Skin of body (tissue), 2 donors: Measurements from ENCODE around the gene BCL7A. TPM values are rescaled to one million over a fixed set of nuclear protein-coding genes. Genes with fewer than 3 reads are reported as not detected.
"Not testable (repeated sequence)": the region's sequence is repeated elsewhere in the genome, so short reads cannot be mapped to it uniquely, and the experiment has no call there.

Experiments used
- DNase-seq: peaks from one replicate; lab custom pipeline; 2025; lab: John Stamatoyannopoulos, UW
- total RNA-seq: library from RNA; depleted of rRNA; stranded (reverse); fragments of >200 nt; gene quantifications from one replicate; pipeline ENCODE4 v1.2.3, GENCODE V29; 2014

Gene BCL7A
- total RNA-seq, 1 donor from 2014 or later, result 12.9 TPM

DNA sequence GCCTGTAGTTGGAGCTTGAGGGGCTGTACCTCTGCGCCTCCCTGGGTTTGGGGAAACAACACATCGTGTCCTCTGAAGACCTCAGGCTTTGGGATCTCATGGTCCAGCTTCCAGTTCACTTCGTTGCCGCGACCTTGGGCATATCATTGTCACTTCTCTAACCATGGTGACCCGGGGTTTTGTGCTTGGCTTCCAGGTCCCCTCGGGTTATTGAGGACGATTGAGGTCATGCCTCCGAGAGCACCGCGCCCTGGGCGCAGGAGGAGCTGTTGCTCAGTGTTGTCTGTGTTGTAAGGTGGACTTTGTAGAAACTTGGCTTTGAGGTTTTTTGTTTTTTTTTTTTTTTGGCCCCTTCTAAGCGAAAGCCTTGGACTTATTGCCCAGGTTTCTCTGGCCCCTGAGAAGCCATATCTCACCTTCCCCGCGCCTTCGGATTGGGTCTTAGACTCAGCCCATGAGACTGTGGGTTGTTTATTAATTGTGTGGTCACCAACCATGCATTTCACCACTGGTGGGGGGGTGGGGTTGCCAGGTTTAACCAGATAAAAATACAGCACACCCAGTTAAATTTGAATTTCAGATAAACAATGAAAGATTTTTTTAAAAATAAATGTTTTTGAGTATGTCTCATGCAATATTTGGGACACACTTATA lies 2.6 kb downstream of the BCL7A start:
- DNase-seq, result no peak

DNA sequence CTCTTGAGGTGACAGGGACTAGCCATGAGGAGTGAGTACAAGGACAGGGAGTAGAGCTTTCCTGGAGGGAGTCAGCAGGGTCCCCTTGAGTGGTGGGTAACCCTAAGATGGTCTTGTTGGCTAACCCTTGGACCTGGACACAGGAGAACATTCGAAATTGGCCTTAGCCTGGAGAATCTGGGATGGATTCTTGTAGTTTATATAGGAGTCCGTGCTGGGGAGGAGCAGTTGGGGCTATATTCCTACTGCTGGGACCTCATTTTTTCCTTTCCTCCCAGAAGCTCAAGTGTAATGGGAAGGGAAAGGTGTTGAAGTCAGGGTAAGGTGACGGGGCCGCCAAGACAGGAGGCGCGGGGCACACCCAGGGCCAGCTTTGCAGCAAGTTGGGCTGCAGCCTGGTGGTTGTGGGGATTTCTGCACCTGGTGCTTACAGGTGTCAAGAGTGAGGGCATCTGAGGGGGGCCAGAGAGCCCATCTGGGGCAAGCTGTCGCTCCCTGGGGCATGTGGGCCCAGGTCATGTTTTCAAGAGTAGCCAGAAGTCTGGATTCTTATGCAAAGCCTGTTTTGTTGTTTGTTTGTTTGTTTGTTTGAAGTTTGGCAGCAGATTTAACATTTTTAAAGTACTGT lies 5.1 kb downstream of the BCL7A start:
- DNase-seq, result no peak

DNA sequence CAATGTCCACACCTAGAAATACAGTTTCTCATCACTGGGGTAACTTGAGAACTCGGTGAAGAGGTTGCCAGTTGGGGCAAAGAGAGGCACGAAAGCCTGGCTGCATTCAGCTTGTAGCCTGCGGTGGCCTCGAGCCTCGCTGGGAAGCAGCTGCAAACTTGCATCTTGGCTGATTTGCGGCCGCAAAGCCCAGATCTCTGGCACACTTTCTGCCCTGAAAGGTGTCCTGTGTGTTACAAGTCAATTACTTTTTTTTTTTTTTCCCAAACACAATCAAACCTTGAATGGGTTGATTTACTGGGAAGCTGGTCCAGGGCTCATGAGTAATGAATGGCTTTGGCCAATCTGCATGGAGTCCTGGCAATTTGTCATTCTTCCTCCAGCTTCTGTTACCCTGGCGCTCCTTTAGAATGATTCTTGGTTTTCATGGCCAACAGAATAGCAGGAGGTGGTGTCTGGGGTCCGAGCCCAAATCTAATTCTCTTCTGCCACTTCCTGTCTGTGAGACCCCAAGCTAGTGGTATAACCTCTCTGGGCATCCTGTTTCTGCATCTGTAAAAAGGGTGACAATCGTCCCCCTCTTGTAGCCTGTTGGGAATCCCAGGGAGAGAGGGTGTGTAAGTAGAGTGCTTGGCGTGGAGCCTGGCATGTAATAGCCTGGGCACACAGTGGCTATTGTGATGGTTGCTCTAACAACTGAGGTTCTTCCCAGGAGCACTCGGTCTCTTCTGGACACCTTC lies 6.7 kb downstream of the BCL7A start:
- DNase-seq, result no peak

- no peak for DNase-seq
These were observed 7.3 kb downstream of the BCL7A start for GRCh38 chr12:122028905-122029560.

GRCh38 chr12:122029620-122030423 lies 8.1 kb downstream of the BCL7A start:
- no peak for DNase-seq

DNA sequence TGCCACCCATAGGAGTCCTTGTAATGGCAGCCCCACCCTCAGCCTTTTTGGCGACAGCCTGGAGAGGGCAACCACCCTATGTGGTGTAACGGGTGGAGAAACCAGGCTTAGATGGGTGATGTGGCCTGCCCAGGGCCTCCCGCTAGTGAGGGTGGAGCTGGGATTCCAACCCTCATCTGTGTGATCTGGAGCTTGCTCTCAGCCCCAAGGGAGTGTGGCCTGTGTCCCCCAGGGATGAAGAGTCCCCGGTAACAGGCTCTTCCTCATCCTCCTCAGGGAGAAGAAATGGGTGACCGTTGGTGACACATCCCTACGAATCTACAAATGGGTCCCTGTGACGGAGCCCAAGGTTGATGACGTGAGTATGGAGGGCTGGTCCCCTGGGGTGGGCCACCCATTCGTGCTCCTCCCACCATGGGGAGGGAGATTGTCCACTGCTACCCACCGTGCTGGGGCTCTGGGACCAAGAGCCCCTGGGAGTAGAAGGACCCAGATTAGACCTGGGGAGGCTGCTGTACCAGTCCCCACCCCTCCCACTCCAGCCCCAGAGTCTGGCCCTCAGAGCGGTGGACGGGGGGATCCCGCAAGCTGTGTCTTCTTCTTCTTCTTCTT lies 8.8 kb downstream of the BCL7A start:
- DNase-seq, result no peak

DNA sequence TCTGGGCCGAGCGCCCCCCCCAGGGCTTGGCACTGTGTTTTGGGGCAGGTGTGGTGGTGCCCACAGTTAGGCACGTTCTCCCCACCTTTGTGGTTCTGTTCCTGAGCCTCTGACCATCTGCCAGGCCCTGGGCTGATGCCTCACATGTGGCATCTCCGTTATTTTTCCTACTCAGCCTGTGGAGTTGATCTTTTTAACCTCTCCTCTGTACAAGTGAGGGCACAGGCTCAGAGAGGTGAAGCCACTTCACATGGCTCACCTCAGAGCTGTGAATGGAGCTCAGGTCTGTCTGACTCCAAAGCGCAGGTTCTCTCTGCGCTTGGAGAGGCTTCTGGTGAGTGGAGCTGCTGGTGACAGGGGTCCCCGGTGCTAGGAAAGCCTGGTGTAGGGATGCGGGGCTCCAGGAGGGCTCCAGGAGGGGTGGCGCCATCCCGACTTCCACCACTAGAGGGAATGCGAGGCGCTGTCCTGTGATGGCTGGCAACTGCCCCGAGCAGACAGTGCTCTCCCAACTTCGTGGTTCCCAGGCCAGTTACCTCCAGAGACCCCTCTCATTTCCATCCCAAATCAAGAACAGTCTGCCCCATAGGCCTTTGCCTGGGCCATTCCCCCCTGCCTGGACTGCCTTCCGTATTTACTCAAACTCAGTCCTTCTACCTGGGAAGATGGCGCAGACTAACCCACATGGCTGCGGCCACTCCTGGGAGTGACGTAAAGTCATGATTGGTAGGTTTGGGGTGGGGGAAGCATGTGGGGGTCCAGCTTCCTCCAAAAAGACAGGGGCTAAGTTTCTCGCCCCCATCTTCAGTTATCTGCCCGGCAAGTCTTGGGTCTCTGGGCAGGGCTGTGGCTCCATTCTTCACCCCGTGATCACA lies 9.9 kb downstream of the BCL7A start:
- no peak for DNase-seq

DNA sequence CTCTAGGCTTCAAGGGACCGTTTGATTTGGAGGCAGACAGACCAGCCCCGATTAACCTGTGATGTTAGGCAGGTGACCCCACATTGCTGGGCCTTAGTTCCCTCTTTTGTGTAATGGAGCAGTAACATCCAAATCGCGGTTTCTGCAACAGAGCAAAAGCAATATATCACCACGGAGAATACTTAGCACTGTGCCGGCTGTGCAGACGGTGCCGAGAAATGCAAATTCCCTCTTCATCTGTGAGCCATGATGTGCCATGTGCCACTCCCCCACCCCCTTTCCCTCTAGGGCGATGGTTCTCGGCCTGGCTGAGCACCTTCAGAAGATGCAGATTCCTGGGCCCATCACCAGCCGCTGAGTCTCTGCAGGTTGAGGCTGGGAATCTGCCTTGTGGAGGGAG lies 10.9 kb downstream of the BCL7A start:
- DNase-seq, result no peak

DNA sequence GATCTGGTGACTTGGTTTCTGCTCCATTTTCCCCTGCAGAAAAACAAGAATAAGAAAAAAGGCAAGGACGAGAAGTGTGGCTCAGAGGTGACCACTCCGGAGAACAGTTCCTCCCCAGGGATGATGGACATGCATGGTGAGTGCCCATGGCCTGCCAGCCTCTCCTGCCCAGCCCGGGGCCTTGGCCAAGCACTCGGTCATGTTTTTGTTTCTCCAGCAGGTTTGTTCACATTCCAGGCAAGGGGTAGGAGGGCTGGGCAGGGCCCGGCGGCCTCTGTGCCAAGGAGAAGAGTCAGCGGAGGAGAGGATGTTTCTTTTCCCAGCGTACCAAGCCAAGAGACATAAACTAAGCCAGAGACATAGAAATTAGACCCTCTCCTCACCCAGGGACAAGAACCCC lies 13.6 kb downstream of the BCL7A start:
- DNase-seq, result no peak

- DNase-seq, result no peak
These were observed 14.5 kb downstream of the BCL7A start for GRCh38 chr12:122036153-122036552.

DNA sequence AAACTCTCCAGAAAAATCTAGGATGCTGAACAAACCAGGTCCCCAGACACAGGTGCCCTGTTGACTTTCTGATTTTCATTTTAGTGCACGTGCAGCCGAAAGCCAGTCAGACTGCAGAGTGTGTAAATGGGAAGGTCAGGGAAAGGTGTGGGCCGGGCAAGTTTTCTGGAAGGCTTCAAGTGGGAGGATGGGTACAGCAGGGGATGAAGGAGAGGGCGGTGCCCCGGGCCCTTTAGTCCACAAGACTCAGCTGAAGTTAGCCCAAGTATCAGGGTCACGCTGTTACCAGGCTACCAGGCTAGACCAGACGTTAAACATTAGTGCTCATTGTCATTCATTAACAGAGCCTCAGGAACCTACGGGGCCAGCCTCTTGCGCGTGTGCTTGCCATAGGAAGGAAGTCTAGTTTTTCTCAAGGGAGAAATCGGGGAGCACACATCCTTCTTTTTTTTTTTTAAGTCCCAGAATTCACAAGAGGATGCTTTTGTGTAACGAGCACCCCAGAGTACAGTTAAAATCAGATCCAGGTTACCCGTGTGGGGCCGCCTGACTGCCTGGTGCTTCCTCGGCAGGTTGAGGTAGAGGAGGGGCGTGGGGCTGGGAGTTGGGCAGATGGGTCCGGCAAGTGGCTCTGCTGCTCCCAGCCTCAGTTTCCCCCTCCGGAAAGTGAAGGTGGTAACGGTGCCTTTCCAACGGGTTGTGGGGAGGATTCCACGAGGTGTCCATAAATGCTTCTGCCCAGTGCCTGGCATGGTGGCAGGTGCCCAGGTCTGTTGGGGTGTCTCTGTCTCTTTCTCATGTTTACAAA lies 19.1 kb downstream of the BCL7A start:
- no peak for DNase-seq

DNA sequence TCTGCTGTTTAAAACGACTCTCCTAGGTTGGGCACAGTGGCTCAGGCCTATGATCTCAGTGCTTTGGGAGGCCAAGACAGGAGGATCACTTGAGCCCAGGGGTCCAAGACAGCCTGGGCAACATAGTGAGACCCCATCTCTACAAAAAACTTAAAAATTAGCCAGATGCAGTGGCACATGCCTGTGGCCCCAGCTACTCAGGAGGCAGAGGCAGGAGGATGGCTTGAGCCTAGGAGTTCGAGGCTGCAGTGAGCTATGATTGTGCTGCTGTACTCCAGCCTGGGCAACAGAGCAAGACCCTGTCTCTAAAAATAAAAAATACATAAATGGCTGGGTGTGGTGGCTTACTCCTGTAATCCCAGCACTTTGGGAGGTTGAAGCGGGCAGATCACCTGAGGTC lies 19.8 kb downstream of the BCL7A start:
- DNase-seq, result not testable (repeated sequence)

GRCh38 chr12:122042910-122043309 lies 21.2 kb downstream of the BCL7A start:
- no peak for DNase-seq

DNA sequence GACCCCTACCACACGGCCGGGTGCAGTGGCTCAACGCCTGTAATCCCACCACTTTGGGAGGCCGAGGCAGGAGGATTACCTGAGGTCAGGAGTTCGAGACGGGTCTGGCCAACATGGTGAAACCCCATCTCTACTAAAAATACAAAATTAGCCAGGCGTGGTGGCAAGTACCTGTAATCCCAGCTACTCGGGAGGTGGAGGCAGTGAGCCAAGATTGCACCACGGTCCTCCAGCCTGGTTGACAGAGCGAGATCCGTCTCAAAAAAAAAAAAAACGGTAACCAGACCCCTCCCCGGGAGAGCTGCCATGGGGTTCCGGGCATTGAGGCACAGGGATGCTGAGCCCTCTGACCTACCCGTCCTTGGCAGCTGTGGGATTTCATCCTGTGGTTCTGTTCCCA lies 21.8 kb downstream of the BCL7A start:
- DNase-seq, result no peak

- no peak for DNase-seq
These were observed 23.6 kb downstream of the BCL7A start for GRCh38 chr12:122045262-122045661.

DNA sequence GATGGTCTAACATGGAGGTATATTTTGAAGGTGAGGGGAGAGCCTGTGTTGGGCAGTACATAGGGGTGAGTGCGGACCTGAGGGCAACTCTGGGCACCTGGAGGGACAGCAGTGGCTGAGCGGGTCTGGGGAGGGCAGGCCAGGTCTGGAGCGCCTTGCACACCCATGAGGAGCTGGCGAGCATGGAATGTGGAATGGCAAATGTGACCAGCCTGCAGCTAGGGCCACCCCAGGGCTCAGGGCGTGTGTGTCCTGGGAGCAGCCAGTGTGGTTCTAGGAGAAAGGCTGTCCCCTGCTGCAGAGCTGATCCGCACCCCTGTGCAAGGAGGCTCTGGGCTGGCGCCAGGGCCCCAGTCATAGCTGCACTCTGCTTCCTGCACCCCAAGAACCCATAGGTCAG lies 24.5 kb downstream of the BCL7A start:
- no peak for DNase-seq

DNA sequence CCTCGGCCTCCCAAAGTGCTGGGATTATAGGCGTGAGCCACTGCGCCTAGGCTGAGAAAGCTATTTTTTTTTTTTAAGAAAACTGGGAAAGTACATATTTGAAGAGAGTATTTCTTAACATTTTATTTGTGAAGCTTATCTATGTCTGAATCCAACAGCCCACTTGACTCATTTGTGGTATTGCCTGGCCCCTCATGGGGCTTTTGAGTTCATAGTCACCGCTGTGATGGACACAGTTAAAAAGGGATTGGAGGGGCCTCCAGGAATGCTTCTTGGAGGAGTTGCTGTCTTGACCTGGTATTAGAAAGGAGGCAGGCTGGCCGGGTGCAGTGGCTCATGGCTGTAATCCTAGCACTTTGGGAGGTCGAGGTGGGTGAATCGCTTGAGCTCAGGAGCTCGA lies 26.5 kb downstream of the BCL7A start:
- DNase-seq, result no peak

DNA sequence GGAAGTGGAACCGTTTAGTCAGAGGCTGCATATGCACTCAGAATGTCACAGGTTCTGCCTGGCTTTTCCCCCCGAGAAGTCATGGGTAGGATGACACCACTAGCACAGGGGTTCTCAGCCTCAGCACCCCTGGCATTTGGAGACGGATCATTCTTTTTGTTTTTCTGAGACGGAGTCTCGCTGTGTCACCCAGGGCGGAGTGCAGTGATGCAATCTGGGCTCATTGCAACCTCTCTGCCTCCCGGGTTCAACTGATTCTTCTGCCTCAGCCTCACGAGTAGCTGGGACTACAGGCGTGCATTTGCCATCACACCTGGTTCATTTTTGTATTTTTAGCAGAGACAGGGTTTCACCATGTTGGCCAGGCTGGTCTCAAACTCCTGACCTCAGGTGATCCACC lies 28.1 kb downstream of the BCL7A start:
- DNase-seq, result no peak

- no peak for DNase-seq
These were observed 29.0 kb downstream of the BCL7A start for GRCh38 chr12:122050706-122051105.
